ENCODE results near the gene ABCB8.
A peak's percentile ranks its signal among the peaks of the same experiment; 100 is the strongest.

- TF ChIP-seq POLR2A (IDR thresholded peaks at IDR 0.05) (peak in 1 of 2 donors; percentile 6), CTCF (IDR thresholded peaks at IDR 0.05) (no peak)
These were observed 33.8 kb downstream of the ABCB8 start for GRCh38 chr7:151062111-151062398.
